NCI-H2196 treated with DMSO at 0.1 percent for 48 hours (cell line): Measurements from ENCODE around the gene RILPL2.
"Not testable (repeated sequence)": the region's sequence is repeated elsewhere in the genome, so short reads cannot be mapped to it uniquely, and the experiment has no call there.

ENCODE experiments used
- DNase-seq: peaks from one replicate; lab custom pipeline; 2025; ENCODE audit not compliant: unreplicated experiment; lab: John Stamatoyannopoulos, UW

Gene RILPL2, protein sequence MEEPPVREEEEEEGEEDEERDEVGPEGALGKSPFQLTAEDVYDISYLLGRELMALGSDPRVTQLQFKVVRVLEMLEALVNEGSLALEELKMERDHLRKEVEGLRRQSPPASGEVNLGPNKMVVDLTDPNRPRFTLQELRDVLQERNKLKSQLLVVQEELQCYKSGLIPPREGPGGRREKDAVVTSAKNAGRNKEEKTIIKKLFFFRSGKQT

DNA sequence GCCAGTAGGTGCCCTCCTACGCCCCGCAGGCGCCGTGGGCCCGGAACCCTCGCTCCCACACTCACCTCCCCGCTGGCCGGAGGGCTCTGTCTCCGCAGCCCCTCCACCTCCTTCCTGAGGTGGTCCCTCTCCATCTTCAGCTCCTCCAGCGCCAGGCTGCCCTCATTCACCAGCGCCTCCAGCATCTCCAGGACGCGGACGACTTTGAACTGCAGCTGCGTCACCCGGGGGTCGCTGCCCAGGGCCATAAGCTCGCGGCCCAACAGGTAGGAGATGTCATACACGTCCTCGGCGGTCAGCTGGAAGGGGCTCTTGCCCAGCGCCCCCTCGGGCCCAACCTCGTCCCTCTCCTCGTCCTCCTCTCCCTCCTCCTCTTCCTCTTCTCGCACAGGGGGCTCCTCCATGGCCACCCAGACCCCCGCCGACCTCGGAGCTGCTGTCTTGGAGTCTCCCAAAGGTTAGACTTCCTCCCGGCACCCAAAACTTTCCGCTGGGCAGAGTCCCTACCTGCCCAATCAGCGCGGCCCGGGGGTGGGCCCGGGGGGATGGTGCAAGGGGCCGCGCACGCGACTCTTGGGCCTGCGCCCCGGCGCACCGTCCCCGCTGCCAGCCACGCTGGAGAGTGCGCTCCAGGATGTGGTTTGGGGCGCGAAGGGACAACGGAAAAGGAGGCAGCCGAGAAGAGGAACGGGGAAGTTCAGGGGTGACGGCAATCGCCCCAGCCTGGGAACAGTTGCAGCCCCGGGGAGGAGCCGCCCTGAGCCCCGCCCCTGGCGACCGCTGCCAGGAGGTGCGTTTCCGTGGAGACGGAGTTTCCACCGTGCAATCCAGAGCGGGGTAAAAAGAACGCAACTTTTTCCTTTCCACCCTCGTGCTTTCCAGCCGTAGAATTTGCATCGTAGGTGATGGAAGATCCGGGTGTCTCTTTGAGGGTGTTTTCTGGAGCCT, at the start of gene RILPL2:
TSS of gene RILPL2 (minus strand) at position 668 of the 948 bp plus-strand sequence. CDS start at position 404, 264 bp downstream.
- peak; percentile 52 for DNase-seq

DNA sequence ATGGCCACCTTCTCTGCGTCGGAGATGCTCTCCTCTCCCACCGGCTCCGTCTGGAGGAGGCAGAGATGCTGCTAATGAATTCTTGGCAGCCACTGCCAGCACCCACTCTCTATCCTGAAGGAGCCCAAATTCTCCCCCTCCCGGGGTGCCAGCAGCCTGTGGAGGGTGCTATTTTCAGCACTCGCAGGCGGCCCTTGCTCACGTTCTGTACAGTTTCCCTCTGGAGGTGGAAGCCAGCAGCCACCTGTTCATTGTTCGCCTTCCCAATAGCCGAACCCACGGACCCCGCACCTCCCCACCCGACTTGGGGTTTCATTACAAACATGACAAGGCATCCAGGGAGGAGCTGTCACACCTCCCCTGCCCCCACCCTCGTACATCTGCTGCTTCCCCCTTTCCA, 49.3 kb upstream of the RILPL2 start:
- DNase-seq, result no peak

DNA sequence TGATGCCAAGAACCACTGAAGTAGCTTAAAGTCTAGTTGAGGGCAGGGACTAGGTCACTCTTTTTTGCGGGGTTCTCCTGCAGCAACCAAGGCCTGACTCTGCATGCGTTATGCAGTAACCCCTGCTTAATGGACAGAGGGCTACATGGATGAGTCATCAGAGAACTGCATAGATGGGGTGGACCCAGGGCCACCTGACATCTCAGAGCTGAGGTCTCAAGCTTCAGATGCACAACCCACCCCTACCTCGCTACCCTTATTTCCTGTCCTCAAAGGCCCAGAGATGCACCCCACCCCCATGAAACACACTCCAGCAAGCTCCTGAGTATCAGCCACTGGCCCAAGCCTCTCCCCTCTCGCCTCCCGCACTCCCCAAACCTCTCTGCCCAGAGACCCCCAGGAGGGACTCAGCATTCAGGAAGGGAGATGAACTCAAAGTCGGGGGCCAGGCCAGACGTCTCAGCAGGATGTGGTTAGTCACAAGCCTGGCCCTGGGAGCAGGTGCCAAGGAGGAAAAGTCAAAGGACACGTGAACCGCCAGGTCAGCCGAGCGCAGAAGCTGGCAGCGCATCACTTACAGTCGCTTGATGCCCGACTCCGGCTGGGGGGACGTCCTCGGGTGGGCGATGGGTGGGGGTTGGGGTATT, 47.2 kb upstream of the RILPL2 start:
- no peak for DNase-seq

DNA sequence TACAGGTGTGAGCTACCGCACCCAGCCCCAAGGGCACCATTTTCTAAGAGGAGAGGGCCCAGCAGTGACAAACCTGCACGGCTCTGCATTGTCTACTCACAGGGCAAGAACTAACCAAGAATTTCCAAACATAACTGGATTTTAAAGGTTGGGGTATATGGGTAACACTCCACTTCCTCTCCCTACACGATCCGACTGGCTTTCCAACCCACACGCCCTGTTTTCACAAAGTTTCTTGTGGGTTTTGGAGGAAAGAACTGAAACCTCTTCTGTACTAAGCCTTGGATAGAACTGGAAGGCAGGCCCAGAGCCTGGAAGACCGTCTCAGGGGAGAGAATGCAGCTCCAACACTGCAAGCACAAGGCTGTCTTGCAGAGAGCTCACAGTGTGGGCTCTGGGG, 46.4 kb upstream of the RILPL2 start:
- no peak for DNase-seq

DNA sequence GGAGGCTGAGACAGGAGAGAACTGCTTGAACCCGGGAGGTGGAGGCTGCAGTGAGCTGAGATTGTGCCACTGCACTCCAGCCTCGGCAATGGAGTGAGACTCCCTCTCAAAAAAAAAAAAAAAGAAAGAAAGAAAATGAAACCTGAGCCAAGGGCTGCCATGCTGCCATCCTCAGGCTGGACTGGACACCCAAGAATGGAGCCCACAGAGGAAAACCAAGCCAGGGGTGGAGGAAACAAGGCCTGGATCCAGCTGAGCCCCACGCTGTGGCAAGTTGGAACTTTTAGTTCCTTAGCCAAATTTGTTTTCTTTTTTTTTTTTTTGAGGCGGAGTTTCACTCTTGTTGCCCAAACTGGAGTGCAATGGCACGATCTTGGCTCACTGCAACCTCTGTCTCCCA, 44.8 kb upstream of the RILPL2 start:
- not testable (repeated sequence) for DNase-seq

DNA sequence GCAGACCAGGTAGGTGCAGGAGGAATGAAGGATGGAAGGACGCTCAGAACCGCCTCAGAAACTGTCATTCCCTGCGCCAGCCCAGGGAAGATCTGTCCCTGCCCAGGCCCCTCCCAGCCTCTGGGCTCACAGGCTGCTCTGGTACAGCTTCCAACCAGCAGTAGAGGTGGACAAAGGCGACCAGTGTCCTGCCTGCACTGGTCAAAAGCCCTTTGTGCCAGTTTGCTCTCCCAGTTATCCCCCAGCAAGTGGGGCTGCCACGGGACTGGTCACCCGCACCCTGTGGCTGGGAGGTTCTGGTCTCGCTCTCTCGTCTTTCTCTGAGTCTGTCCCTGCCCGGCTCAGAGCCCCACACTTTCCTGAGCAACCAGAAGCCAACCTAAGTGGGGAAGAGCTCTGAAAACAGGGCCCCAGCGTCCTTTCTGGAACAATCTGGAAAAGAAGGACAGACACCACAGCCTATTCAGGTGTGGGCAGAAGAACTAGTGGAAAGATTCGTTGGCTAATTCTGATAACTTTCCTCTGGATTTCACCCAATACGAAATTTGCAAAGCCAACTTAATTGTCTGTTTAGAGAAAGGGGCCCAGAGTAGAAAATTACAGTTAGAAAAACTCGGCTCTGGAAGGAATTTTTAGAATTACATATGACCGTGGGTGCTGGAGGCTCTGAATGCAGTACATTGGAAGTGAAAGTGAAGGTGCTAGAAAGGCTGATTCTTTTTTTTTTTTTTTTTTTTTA, 43.1 kb upstream of the RILPL2 start:
- DNase-seq, result no peak

DNA sequence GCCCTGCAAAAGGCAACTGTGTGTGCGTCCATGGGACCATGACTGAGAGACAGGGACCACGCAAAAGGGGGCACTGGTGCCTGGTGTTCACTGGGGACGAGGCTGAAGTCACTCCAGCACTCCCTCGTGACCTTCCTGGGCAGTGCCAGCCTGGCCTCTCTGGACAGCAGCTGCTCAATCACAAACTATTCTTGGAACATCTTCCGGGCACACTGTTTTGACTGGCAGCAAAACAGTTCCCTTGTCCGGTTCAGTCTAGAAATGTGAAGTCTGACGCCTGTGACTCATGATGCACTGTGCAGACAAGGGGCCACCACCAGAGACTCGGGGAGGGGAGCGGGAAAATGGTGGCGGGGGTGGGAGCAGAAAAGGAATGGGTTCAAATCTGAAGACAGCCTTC, 42.3 kb upstream of the RILPL2 start:
- no peak for DNase-seq

DNA sequence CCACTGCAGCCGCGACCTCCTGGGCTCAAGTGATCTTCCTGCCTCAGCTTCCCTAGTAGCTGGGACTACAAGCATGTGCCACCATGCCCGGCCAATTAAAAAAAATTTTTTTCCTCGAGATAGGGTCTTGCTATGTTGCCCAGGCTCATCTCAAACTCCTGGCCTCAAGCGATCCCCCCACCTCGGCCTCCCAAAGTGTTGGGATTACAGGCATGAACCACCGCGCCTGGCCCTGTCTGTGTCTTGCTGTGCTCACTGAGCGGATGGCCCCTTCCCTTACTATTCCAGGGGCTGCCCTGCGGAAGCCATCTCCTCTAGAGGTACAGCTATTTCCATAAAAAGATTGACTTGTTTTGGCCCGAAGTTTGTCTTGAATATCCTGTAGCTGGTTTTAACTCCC, 41.6 kb upstream of the RILPL2 start:
- DNase-seq, result no peak

DNA sequence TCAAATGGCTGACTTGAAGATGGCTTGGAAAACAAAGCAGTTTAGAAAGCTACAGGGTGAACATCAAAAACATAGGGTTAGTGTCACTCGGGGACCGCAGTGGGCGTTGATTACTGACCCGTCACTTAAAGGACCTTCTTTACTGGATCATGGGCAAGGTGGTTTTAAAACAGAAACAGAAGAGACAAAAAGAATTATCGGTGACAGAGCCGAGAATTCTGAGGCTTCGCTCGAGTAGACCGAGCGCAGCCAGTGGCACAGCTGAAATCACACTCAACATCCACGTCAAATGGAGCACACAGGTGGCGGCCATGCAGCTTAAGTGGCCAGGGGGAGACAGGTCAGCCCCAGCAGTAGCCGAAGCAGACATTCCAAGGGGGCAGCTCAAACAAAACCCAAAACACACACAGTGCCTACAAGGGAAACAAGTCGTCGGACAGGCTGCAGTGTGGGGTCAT, 38.8 kb upstream of the RILPL2 start:
- no peak for DNase-seq

DNA sequence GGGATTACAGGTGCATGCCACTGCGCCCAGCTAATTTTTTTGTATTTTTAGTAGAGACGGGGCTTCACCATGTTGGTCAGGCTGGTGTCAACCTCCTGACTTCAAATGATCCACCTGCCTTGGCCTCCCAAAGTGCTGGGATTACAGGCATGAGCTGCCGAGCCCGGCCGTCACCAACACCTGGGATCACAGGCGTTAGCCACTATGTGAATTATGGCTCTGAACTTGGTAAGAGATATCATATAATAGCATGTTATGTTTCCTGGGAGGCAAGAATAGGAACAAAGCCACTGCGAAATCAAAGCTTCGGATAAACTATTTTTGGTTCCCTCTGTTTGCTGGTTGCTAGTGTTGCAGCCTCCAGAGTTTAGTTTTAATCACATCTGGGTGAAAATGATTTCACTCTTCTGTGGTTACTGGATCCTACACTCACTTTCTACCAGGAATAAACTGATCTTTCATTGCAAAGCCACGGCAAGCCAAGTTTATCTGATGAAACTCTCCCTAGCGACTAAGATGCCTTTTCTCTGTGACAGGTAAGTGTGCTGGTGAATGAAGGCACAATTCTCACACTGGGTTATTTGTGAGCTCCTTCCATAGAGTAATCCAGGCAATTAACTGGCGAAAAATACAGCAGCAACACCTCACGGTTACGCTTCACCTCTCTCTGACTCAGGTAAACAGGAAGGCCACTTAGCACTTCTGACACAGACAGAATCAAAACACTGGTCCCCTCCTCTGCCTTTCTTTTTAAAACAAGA, 38.2 kb upstream of the RILPL2 start:
- DNase-seq, result no peak

DNA sequence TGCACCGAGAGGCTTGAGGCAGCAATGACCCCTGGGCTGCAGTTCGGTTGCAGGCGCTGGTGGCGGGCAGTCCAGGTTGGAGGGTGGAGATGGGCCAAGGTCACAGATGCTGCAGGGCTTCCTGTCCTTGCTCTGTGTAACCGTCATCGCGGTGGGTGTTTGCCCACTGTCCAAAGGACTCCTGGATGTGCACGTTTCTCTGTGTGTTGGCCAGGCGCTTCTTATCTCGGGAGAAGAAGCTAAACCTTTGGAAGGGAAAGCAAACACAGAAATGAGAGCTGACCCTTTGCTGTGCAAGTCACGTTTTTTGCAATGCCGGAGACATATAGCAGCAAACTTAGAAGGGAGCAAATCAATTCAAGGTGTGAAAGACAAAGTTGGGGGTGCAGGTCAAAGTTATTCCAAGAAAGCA, 36.0 kb upstream of the RILPL2 start:
- no peak for DNase-seq

DNA sequence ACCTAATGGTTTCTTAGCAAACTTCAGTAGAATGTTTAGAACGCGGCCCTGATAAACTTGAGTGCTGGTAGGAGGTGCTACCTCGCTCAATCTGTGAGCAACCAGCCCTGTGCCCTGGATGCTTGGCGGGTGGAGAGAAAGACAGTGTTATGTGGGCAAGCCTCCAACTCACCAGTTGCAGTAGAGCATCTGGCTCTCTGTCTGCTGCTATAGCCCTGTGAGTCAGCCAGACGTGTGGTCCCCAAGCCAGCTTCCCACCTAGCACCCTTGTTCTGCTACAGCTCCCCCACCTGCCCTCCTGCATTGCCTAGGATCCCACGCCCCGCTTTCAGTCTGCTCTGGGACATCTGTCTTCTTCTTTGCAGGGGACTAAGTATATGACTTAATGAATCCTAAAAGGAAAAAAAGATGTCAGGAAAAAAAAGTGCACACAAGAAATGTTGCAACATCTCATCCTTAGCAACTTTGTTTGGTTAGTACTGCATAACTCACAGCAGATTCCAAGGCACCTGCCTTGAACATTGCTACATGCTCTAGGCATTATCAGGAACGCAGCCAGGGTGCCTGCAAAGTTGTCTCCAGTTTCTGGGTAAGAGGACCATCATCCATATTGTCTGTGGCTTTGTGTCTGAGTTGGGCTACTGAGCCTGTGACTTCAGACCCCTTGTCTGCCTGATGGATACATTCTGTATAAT, 35.0 kb upstream of the RILPL2 start:
- DNase-seq, result no peak

DNA sequence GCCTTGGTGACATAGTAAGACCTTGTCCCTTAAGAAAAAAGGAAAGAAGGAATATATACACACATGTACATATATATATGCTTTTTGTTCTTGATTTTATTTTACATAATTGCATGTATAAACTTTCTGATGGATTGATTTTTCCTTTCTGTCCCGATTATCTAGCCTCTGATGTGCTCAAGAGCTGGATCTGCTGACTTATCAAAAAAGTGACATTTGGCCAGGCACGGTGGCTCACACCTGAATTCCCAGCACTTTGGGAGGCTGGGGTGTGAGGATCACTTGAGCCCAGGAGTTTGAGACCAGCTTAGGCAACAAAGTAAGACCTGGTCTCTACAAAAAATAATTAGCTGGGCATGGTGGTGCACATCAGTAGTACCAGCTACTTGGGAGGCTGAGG, 33.5 kb upstream of the RILPL2 start:
- DNase-seq, result no peak

DNA sequence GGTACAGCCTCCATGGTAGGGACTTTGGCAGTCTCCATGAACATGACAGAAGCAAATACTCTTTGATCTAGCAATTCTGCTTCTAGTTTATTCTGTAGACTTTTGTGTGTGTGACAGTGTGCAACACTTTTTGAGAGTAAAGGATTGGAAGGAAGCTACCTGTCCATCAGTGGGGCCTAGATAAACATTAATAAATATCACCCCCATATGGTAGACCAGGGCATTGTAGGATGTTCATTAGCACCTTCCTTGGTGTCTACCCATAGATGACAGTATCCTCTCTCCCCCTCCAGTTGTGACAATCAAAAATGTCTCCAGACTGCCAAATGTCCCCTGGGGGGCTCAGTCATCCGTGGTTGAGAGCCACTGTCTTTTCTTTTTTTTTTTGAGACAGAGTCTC, 32.3 kb upstream of the RILPL2 start:
- no peak for DNase-seq

DNA sequence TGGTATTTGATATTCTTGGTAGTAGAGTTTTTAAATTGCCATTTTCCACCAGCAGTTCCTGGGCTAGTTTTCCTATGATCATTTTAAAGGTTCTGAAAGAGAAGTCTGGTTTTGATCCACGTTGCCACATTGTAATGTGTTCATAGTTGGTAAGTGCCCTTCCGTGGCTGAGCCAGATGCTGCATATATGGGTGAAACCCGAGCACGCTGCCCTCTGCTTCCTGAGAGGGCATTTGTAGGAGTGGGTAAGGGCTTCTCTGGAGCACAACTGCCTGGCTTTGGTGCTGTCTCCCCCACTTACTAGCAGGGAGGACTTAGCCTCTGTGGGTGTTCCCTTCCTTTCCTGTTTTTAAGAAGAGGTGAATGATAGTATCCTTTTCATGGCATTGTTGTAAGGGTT, 28.6 kb upstream of the RILPL2 start:
- no peak for DNase-seq

DNA sequence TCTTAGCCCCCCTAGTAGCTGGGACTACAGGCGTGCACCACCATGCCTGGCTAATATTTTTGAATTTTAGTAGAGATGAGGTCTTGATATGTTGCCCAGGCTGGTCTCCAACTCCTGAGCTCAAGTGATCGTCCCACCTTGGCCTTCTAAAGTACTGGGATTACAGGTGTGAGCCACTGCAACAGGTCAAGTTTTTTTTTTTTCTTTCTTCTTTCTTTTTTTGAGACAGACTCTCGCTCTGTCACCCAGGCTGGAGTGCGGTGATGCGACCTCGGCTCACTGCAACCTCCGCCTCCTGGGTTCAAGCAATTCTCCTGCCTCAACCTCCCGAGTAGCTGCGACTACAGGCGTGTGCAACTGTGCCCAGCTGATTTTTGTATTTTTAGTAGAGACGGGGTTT, 26.7 kb upstream of the RILPL2 start:
- not testable (repeated sequence) for DNase-seq

DNA sequence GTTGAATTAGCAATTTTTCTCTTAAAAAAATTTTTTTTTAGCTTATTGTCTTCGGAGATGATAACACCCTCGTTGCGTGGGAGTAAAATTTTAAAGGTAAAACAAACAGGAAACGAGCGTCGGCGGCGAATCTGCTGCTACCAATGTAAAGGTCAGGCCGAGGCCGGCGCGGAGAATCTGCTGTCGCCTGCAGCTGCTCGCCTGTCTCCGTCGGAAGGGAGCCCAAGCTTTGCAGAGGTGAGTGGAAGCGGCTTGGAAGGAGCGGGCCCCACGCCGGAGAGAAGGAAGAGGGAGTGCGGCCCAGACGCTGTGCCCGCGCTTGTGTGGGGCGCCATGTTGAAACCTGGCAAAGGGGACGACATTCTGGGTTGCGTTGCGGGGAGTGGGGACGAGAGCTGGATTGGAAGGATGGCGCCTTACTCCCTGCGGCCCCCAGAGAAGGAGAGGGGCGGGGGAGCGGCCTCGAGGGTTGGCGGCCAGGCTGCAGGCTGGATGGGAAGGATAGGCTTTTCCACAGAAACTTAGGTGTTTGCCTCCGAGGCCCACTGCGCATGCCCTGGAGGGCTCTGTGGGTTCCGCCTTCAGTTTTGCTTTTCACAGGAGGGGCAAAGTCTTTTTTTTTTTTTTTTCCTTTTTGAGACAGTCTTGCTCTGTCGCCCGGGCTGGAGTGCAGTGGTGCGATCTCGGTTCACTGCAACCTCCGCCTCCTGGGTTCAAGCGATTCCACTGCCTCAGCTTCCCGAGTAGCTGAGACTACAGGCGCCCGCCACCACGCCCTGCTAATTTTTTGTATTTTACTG, 21.7 kb upstream of the RILPL2 start, which contains the start of gene SNRNP35:
TSS of gene SNRNP35 (plus strand) at position 160 of the 800 bp plus-strand sequence. CDS start 7,402 bp downstream, outside the sequence.
- peak; percentile 70 for DNase-seq

DNA sequence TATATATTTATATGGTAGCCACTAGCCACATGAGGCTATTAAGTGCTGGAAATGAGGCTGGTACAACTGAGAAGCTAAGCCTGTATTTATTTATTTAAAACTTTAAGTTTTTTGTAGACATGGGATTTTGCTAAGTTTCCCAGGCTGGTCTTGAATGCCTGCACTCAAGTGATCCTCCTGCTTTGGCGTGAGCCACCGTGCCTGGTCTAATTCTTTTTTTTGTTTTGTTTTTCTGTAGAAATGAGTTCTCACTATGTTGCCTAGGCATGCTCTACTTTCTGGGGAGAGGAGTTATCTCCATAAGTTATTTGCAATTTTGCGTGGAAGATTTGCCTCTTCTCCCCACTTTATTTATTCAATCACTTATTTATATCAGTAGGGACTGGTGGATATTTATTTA, 16.7 kb upstream of the RILPL2 start:
- DNase-seq, result no peak

DNA sequence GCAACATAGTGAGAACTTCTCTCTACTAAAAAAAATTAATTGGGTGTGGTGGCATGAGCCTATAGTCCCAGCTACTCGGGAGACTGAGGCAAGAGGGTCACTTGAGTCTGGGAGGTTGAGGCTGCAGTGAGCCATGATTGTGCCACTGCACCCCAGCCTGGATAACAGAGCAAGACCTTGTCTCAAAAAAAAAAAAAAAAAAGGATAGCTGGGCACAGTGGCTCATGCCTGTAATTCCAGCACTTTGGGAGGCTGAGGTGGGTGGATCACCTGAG, 15.7 kb upstream of the RILPL2 start:
- not testable (repeated sequence) for DNase-seq
